Stimulated activated CD4-positive, alpha-beta T cell treated with anti-CD3 and anti-CD28 coated beads, Interleukin-12 subunit alpha, Interleukin-12 subunit beta, amount 100 ng/mL, for 48 hours (primary cell): ENCODE data around the gene DLK1.
A peak's percentile ranks its signal among the peaks of the same experiment; 100 is the strongest.

Experiments
- DNase-seq, 3 donors: peaks; one replicate each; pipeline ENCODE4 v3.0.0-alpha.2; 2020; ENCODE audit warnings: low read depth in 2 of 3, low spot score in 1 of 3

Gene DLK1

DNA sequence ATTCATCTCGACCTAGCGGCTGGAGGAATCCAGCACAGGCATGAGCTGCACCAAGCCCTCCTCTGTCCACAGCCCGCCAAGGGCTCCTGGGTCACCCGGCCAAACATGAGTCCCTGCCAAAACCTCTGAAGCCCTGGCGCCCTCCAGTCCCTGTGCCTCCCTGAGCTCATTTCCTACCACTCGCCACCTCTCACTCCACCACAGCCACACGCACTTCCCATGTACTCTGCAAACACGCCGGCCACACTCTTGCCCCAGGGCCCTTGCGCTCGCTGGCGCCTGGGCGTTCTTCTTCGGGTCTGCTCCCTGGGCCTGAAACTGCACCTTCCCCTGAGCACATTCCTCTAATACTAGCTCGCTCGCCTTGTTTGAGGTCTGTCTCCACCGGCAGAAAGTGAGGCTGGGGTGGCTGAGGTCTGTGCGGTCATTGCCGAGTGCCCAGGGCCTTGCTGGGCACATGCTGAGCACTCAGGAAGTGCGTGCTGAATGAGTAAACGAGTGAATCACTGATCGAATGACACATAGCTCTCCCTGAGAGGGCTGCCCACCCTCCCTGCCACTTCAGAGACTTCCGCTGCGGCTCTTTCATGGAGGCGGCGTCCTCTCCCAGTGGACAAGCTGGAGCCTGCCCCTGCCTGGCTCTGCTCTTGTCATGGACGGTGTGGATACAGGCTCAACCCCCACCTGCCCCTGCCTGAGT is 33.7 kb upstream of the DLK1 start:
- no peak for DNase-seq

DNA sequence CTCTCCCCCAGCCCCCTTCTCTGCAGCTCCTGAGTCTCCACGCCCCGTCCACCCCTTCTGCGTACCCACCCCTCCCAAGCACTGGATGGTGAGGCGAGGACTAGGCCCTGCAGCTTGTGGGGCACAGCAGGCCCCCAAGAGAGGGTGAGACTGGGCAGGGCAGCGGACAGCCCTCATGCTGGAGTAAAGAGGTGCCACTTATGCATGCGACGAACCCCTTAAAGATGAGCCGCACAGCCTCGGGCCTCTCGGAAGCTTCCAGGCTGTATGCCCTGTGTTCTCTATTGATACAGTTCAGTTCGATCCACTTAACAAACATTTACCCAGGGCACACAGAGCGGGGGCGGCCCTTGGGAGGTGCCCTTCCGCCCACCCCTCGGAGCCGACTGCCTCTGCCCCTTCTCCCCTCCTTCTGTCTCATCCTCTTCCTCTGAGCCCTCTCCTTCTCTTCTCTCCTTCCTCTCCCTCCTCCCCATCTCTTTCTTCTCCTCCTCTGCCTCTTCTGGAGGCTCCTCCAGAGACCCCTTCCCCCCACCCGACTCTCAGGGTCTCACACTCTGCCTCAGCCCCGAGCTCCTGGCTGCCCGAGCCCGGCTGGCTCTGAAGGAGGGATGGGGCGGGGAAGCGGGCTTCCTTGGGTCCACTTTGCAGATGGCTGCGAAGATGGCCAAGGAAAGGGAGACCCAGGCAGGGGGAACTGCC is 32.7 kb upstream of the DLK1 start:
- DNase-seq: no peak

DNA sequence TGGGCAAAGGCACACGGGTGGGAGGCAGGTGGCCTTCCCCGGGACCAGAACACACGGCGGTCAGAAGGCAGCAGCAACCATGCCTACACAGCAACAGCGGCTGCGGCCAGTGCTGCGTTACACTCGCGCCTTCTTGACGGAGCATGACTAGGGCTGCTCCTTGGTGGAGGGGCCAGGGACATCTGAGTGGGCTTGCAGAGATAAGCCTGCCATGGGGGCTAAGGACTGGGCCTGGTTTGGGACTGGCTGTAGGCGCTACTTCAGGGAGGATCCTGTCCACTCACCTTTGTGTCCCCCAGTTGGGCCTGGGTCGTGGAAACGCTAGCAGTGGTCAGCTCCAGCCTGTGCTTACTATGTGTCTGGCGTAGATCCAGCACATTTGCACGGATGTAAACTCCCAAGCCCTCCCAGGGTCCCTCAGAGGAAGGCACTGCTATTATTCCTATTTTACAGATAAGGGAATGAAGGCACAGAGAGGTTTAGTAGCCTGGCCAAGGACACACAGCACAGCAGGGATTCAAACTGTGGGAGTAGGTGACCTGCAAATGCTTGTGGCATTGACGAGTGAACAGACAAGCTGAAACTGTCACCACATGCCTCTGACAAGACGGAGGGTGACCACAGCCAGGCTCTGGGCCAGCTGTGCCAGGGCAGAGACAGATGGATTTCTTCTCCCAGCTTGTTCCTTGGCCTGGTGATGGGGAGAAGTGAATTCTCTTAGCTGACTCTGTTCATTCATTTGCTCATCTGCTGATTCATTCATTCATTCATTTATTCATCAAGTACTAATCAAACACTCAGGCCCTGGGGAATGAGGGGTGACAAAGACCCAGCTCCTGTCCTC is 31.9 kb upstream of the DLK1 start:
- no peak for DNase-seq

DNA sequence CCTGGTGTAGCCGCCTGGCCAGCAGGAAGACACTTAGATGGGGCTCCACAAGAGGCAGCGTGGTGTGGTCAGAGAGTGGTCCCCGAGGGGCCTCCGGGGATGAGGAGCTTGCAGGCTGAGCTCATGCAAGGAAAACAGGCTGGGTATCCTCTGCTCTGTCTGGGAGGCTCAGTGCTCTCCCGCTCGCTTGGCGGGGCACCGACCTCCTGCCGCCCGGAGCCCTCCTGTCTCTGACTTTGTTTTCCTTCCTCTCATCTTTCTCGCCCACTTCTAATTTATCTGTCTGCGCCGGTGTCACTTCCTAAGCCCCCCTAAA is 31.3 kb upstream of the DLK1 start:
- no peak for DNase-seq

DNA sequence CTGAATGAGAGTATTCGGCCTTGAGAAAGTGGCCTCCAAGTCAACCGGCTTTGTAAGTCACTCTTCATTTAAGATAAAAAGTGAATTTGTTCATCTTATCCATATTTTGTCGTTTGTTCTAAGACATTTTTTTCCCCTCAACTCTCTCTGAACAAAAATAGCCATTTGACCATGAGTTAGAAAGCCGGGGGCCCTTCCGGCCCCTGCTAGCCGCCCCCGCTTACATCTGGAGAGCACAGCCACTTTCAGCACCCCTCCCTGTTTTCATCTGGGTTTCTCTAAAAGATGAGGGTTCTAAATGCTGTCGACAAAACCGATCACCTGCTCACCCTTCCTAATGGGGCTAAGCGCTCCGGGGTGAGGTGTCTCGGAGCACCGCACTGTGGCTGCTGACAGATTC is 30.7 kb upstream of the DLK1 start:
- DNase-seq: no peak

DNA sequence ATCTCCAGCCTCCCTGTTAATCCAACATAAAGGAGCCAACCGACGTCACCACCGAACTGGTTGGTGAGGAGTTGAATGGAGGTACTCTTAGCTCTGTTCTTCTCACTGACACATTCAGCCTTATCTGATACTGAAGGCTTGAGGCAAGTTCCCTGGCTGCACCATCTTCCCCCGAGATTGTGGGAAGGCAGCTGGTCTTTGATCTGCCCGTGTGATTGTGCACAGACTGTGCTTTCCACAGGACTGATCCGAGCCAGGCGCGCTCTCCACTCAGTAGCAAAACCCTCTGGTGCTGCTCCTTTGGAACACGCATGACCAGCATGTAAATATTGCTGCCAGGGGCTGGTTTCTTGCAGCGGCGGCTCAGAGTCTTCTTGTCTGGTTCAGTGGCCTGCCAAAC is 30.1 kb upstream of the DLK1 start:
- DNase-seq: no peak

DNA sequence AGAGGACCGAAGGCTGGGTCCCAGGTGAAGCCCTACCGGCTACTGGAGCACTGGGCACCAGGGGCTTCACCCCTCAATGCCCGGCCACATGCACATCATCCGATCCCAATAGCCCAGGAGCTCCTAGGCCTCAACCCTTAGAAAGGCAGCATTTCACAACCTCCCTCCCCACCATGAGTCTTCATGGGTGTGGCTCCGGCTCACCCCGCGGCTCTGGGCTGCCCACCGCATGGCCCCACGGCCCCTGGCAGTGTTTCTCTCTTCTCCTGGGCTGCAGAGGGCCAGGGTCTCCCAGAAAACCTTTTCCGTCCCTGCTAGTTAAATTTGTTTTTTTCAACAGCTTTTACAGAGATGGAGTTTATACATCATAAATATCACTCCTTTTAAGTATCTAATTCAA is 28.6 kb upstream of the DLK1 start:
- DNase-seq: no peak

DNA sequence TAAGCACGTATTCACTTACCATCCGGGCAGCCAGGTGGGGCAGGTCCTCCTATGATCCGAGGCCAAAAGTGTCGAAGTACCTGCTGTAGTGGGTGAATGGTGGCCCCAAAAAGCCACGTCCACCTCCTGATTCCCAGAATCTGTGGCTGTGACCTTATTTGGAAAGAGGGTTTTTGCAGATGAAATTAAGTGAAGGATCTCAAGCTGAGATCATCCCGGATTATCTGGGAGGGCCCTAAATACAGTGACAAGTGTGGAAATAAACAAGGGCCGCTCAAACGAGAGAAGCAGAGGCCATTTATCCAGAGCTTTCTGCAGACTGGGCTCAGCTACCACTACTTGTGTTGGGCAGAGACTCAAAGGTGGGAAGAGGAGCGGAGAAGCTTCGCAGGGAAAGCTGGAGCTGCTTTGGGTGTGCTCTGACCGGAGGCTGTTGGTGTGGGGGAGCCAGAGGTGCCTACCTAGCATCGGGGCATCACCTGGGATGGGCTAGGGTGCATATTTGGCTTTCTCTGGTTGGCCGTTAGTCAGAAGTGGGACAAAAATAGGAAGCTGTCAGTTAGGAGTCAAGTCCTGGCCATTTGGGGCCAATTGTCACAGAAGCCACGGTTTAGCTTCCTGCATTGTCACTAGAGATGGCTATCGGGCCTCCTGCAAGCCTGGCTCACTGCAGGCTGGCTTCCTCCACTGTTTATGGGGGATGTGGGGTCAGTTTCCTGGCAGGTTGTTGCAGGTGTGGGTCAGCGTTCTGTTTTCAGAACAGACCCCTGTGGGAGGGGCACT is 27.8 kb upstream of the DLK1 start:
- no peak for DNase-seq

DNA sequence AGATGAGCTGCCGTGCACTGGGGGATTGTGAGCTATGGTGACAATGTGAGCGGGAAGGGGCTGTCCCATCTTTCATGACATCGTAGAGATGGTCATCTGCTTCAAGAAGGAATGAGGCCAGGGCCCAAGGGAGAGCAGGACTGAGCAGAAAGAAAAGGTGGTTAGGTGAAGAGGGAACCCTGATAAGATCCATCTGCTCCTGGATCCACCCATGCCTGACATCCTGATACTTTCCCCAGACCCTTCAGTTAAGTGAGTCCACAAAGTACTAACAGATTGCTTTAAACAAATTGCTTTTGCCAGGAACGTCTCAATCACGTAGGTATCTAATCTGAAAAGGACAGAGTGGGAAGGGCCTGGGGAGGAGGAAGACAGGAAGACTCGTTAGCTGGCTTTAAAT is 25.4 kb upstream of the DLK1 start:
- no peak for DNase-seq

DNA sequence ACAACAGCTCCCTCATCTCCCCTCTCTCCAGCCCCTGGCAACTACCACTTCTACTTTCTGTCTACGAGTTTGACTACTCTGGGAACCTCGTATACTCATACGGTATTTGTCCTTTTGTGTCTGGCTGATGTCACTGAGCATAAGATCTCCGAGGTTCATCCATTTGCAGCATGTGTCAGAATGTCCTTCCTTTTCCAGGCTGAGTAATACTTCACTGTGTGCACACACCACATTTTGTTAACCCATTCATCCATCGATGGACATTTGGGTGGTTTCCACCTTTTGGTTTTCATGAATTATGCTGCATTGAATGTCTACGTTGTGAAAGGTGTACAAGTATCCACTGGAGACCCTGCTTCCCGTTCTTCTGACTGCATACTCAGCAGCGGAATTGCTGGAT is 24.1 kb upstream of the DLK1 start:
- DNase-seq: no peak

DNA sequence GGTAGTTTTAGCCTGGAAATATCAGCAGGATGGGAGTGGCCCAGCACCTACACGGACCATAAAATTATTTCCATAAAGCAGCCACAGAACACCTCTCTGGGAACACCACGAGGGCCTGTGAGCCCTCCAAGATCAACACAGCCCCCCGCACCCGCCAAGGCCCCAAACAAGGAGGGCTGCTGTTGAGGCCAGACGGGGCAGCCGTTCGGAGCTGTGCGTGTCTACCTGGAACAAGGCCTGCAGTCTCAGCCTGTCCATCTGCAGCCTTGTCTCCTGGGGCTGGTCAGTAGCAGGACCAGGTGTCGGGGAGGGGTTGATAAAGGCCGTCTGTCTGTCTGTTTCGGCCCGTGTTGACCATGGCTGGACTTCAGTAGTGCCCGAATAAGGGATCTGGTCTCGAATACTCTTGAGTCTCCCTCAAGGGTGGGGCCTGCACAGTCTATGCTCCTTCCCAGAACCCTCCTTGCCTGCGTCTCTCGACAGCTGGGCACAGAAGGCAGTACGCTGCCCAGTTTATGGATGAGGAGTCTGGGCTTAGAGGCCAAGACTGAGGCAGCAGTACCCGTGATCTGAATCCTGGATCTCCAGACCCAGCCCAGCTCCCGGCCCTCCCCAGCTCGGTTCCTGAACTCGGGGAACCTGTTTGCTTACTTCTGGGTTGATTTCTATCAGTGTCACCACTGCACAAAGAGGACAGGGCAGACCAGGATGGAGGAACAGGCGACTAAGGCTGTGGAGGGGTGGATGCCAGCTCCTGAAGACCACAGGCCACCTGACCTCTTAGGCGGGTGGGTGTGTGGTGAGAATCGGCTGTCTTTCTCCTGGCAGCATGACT is 23.1 kb upstream of the DLK1 start:
- no peak for DNase-seq

DNA sequence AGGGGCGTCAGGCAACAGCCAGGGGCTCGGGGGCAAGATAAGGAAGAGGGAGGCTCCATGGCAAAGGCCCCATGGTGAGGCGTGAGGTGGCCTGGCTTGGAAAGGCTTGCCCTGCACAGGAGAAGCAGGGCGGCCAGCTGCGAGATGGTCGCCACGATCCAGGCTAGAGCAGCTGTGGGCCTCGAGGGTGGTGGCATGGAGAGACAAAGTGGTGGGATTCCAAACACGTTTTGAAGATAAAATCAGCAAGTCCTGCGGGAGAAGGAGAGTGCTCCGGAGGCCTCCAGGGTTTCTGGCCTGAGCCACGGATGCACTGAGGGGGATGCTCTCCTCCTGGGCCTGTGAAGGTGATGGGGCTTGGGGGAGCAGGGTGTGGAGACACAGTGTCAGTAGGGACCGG is 20.5 kb upstream of the DLK1 start:
- DNase-seq: no peak

DNA sequence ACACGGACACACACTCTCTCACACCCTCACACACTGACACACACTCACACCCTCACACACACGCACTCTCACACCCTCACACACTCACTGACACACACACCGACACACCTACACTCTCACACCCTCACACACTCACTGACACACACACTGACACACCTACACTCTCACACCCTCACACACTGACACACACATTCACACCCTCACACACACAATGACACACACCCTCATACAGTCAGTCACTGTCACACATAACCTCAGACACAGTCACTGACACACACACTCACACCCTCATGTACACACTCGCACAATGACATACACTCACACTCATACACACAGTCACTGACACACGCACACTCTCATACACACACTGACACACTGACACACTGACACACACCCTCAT is 19.8 kb upstream of the DLK1 start:
- DNase-seq: no peak

DNA sequence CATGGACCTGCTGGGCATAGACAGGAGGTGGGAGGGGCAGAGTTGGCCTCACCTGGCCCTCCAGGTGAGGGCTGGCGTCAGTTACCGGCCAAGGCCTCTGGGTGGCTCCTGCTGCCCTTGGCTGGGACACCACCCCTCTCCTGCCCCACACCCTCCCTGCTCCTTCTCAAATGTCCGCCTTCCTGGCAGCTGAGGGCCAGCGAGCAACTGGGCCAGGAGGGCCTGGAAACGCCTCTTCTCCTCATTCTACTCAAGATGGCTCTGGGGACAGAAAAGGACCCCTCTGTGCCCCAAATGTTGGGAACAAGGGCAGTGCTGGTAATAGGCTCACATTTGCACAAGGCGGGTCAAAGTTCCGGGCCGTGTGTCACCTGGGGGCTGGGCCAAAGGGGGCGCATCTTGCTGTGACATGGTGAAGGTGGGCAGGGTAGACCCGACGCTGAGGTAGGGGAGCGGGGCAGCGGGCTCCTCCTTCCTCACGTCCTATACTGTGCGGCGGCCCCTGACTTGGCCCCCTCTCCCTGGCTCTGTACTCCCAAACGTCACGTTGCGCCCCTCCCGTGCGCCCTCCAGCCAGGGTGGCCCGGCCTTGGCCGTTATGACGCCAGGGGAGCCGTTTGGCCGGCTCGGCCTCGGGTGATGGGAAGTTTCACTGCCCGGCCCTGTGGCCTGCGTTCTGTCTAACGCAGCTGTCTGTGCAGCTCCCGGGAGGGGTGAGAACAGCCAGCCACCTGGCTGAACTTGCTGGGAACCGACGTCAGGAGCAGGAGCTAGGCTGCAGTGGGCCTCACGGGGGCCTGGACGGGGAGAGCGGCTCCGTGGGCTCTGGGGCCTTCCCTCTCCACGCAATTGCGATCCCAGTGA is 18.0 kb upstream of the DLK1 start:
- DNase-seq: no peak

DNA sequence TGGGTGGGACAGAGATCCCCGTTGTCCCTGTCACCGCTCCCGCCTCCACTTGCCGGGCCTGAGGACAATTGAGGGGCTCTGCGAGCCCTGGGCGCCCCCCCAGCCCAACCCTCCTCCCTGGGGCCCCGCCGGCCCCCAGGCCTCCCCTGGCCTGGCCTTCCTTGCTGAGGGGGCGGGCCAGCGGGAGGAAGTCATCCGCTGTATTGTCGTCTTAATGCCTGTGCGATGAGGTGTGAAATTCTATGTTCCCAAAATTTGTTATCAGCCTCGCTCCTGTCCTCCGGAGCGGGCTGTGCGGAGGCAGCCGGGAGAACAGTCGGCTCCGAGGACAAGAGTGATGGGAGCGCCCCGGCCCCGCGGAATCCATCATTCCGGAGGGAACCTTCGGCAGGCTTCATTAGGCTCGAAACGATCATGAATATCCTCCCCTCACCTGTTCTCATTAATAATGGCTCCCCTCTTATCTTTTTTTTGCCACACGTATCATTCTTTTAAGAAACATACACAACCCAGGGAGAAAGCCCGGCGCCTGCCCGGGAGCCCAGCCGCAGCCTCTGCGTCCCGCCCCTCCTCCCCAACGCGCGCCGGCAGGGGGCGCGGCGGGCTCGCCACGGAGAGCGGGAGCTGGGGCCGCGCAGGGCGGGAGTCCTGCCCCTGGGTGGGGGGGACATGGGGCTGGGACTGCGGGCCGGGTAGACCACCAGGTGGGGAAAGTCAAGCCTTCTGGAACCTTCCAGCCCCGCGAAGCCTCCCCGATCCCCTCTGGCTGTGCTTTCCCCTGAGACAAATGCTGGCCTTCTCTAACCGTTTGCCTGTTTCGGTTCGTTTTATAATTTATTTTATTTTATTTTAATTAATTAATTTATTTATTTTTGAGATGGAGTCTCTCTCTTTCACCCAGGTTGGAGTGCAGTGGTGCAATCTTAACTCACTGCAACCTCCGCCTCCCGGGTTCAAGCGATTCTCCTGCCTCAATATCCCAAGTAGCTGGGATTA is 17.1 kb upstream of the DLK1 start:
- DNase-seq: peak in 1 of 3 donors; percentile 5

DNA sequence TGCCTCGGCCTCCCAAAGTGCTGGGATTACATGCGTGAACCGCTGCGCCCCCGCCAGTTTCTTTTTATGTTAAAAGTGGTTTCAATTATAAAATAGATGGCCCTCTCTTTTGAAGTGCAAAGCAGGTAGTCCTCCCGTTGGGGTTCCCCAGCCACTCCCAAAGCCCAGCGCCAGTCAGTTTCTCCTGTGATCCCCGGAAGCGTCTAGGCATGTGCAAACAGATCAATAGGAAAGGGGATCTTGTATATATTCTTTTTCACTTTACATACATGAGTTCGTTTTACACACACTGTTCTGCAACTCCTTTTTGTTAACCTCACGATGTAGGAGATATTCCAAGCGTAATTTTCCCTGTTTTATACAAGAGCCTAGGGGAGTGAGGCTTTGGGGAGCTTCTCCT is 16.3 kb upstream of the DLK1 start:
- no peak for DNase-seq

DNA sequence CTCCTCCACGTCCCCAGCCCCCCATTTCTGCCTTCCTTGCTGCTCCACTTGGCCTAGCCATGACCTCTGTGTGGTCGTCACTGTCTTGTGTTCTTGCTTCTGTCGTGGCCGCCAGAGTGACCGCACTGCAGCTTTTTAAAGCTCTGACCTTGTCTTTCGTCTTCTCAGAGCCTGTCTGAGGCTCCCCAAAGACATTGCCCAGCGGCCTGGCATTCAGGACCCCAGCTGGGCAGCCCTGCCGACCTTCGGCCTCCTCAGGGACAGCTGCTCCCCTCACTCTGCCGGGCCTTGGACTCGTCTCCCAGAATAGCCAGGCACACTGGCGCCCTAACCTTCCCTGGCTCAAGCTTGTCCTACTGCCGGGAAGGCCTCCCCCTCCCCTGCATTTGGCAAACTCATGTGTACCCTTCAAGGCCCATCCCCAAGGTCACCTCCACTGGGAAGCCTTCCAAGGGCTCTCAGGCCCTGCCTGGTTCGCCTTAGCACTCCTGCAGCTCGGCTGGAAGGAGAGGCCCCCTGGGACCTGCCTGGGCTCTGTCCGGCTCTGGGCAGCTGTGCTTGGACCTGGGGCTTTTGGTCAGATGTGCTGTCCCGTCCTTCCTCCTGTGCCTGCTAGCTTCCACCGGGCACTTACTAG is 15.7 kb upstream of the DLK1 start:
- DNase-seq: no peak

DNA sequence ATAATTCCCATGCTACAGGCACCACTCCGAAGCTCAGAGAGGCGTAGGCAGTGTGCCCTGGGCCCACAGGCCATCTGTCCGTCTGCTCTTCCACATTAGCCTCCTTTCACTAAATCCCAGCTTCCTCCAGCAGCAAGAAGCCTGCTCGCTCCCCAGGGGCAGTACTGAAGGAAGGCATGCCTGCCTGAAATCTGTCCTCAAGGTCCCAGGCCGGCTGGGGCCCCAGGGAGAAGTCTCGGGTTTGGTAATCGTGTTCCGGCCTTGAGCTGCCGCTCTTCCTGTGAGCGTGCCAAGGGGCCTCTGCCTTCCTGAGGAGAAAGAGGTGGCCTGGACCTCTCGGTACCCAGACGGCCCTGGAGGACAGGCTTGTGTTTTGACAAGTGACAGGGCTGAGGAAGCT is 15.2 kb upstream of the DLK1 start:
- DNase-seq: no peak
